Mesenchymal stem cell (in vitro differentiated cells and primary cell): Measurements from ENCODE around the gene WDR1.

Experiments
- DNase-seq: peaks from one replicate; pipeline ENCODE4 v3.0.0-alpha.2; 2013
- H2AFZ ChIP-seq: one replicate; pipeline ENCODE4 v1.6.1; 2013; ENCODE audit warnings: low read depth, mild to moderate bottlenecking, control low read depth, inconsistent platforms, low read length, moderate library complexity
- H2AK5ac ChIP-seq: 2 replicates; pipeline ENCODE4 v1.6.1; 2013; ENCODE audit warnings: low read length, moderate library complexity, mild to moderate bottlenecking, inconsistent platforms; ENCODE audit not compliant: severe bottlenecking
- H2BK120ac ChIP-seq: one replicate; pipeline ENCODE4 v1.6.1; 2013; ENCODE audit warnings: low read depth, mild to moderate bottlenecking, inconsistent platforms, low read length, moderate library complexity
- H2BK12ac ChIP-seq, 2 experiments: one replicate each; pipeline ENCODE4 v1.6.1; 2013; ENCODE audit warnings: inconsistent platforms in 2 of 2, low read length in 2 of 2, mild to moderate bottlenecking in 2 of 2, moderate library complexity in 2 of 2, control low read depth in 1 of 2
- H2BK15ac ChIP-seq: one replicate; pipeline ENCODE4 v1.6.1; 2013; ENCODE audit warnings: mild to moderate bottlenecking, low read depth, inconsistent platforms; ENCODE audit not compliant: poor library complexity, severe bottlenecking
- H2BK5ac ChIP-seq: 2 replicates; pipeline ENCODE4 v1.6.1; 2013; ENCODE audit warnings: low read depth, mild to moderate bottlenecking, low read length, control low read depth, inconsistent platforms; ENCODE audit not compliant: poor library complexity, severe bottlenecking
- H3K14ac ChIP-seq, 2 experiments: one replicate each; pipeline ENCODE4 v1.6.1; 2013; ENCODE audit warnings: inconsistent platforms in 2 of 2, low read length in 2 of 2, control low read depth in 1 of 2, mild to moderate bottlenecking in 1 of 2, moderate library complexity in 1 of 2
- H3K18ac ChIP-seq, 2 experiments: one replicate each; pipeline ENCODE4 v1.6.1; 2013; ENCODE audit warnings: inconsistent platforms in 2 of 2, low read length in 2 of 2, control low read depth in 1 of 2, low read depth in 1 of 2, mild to moderate bottlenecking in 1 of 2
- H3K23ac ChIP-seq, 2 experiments: one replicate each; pipeline ENCODE4 v1.6.1; 2013; ENCODE audit warnings: inconsistent platforms in 2 of 2, low read length in 2 of 2, mild to moderate bottlenecking in 2 of 2, moderate library complexity in 2 of 2, control low read depth in 1 of 2
- H3K27ac ChIP-seq: 2 replicates; pipeline ENCODE4 v1.5.1; 2013; ENCODE audit warnings: mild to moderate bottlenecking, moderate library complexity, low read length, control low read depth, inconsistent platforms; ENCODE audit not compliant: poor library complexity, severe bottlenecking
- H3K27me3 ChIP-seq, 2 experiments: 2 replicates each; pipeline versions ENCODE4 v1.6.1 to v1.7.0; 2013; ENCODE audit warnings: low read length in 2 of 2, mild to moderate bottlenecking in 2 of 2, moderate library complexity in 2 of 2, control low read depth in 1 of 2, inconsistent platforms in 1 of 2; ENCODE audit not compliant: control insufficient read depth in 1 of 2, insufficient read depth in 1 of 2
- H3K36me3 ChIP-seq, 2 experiments: 2 replicates each; pipeline versions ENCODE4 v1.6.1 to v1.7.0; 2013; ENCODE audit warnings: low read length in 2 of 2, control low read depth in 1 of 2, inconsistent platforms in 1 of 2, low read depth in 1 of 2, mild to moderate bottlenecking in 1 of 2; ENCODE audit not compliant: insufficient read depth in 2 of 2, control insufficient read depth in 1 of 2
- H3K4ac ChIP-seq, 2 experiments: one replicate each; pipeline ENCODE4 v1.6.1; 2013; ENCODE audit warnings: inconsistent platforms in 2 of 2, low read length in 2 of 2, mild to moderate bottlenecking in 2 of 2, moderate library complexity in 2 of 2, control low read depth in 1 of 2, low read depth in 1 of 2
- H3K4me1 ChIP-seq: 2 replicates; pipeline ENCODE4 v1.6.1; 2013; ENCODE audit warnings: low read depth, low read length, control low read depth; ENCODE audit not compliant: control insufficient read depth, insufficient read depth
- H3K4me2 ChIP-seq: 2 replicates; pipeline ENCODE4 v1.6.1; 2013; ENCODE audit warnings: low read length, mild to moderate bottlenecking, inconsistent platforms; ENCODE audit not compliant: poor library complexity, severe bottlenecking
- H3K4me3 ChIP-seq, 2 experiments: 2 replicates each; pipeline versions ENCODE4 v1.5.1 to v1.7.0; 2013; ENCODE audit warnings: low read length in 2 of 2, mild to moderate bottlenecking in 2 of 2, control low read depth in 1 of 2, low read depth in 1 of 2; ENCODE audit not compliant: insufficient read depth in 1 of 2
- H3K79me1 ChIP-seq: replicated peaks from 2 replicates; pipeline ENCODE4 v1.6.1; 2013; ENCODE audit warnings: mild to moderate bottlenecking, control low read depth, low read length, inconsistent platforms; ENCODE audit not compliant: poor library complexity, severe bottlenecking
- H3K9ac ChIP-seq: 2 replicates; pipeline ENCODE4 v1.7.0; 2013; ENCODE audit warnings: mild to moderate bottlenecking, low read length, moderate library complexity
- H3K9me3 ChIP-seq: 2 replicates; pipeline ENCODE4 v1.7.0; 2013; ENCODE audit warnings: mild to moderate bottlenecking, low read length; ENCODE audit not compliant: control insufficient read depth
- H4K8ac ChIP-seq: one replicate; pipeline ENCODE4 v1.6.1; 2013; ENCODE audit warnings: inconsistent platforms, mild to moderate bottlenecking, low read length, moderate library complexity
- H4K91ac ChIP-seq: one replicate; pipeline ENCODE4 v1.6.1; 2013; ENCODE audit warnings: mild to moderate bottlenecking, low read length, inconsistent platforms
- WGBS: methylation state at CpG from one replicate; pipeline ENCODE4 v1.1.7; 2013; ENCODE audit warnings: mixed read lengths; 5-methylcytosine and 5-hydroxymethylcytosine counted together

The WDR1 gene

DNA sequence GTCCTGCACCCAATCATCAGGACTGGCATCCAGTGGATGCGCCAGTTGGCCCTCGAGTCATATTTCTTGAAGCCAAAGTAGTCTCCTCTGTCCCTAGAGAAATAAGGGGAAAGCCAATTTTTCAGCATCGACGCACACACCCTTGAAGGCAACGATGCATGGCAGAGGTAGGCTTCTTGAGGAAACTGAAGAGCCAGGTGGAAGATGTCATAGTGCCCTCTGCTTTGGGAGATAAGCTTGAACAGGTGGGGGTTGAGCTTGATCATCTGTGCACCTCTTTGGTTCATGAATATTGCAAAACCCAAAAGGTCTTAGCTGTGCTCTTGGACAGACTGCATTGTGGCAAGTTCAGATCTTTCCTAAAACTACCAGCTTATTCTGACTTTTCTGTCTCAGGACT is 34.6 kb upstream of the WDR1 start:
- H2BK5ac ChIP-seq: no peak overlapping the region
- no peak overlapping the region for H3K18ac ChIP-seq
- H4K8ac ChIP-seq: no peak overlapping the region
- WGBS: 90% methylated on average over 5 of the region's 5 CpGs
- H3K27me3 ChIP-seq: peaks cover 59 to 76% of the 10 kb centered on the region in 2 experiments
- no peak overlapping the region for H4K91ac ChIP-seq
- H3K4ac ChIP-seq: no peak overlapping the region
- H2AFZ ChIP-seq: no peak overlapping the region
- H3K4me1 ChIP-seq: no peaks in the 10 kb centered on the region
- no peak overlapping the region for H3K14ac ChIP-seq
- H2BK12ac ChIP-seq: no peak overlapping the region
- no peak overlapping the region for H3K4me2 ChIP-seq
- no peak overlapping the region for H2AK5ac ChIP-seq
- no peak overlapping the region for H3K27ac ChIP-seq
- no peak overlapping the region for H3K23ac ChIP-seq
- no peak overlapping the region for H2BK15ac ChIP-seq
- no peak overlapping the region for H3K9ac ChIP-seq
- no peak for DNase-seq
- no peaks in the 10 kb centered on the region for H3K9me3 ChIP-seq
- H3K79me1 ChIP-seq: no peaks in the 10 kb centered on the region
- no peak overlapping the region for H3K4me3 ChIP-seq
- H3K36me3 ChIP-seq: no peaks in the 10 kb centered on the region
- H2BK120ac ChIP-seq: no peak overlapping the region

DNA sequence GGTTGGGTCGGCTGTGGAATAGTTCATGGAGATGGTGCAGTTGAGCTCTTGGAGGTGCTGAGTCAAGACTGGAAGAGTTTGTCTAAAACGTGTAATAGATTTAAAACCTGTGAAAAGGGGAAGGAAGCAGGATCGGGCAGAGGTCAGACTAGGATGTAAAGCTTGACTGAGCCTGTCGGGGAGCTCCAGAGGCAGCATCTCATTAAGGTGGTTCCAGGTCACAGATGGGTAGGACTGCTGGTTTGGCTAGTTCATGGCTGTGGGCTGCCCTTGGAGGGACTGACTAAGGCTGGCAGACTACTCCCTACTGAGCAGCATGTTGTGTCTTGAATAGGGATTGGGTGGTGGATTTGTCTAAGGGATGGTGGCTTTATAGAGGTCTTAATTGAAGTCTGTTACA is 28.4 kb upstream of the WDR1 start:
- Histone ChIP-seq H3K9ac (no peak overlapping the region), H3K79me1 (no peaks in the 10 kb centered on the region), H2BK12ac (no peak overlapping the region), H4K8ac (no peak overlapping the region), H3K18ac (no peak overlapping the region), H3K4ac (no peak overlapping the region), H3K4me2 (no peak overlapping the region), H2AFZ (no peak overlapping the region), H3K9me3 (no peaks in the 10 kb centered on the region), H3K23ac (no peak overlapping the region), H2BK5ac (no peak overlapping the region), H3K4me1 (no peaks in the 10 kb centered on the region), H3K14ac (no peak overlapping the region), H2BK120ac (no peak overlapping the region), H3K4me3 (no peak overlapping the region), H2AK5ac (no peak overlapping the region), H3K27me3 (peaks cover 57 to 58% of the 10 kb centered on the region in 2 experiments), H3K36me3 (no peaks in the 10 kb centered on the region), H4K91ac (no peak overlapping the region), H3K27ac (no peak overlapping the region), H2BK15ac (no peak overlapping the region)
- DNase-seq: no peak
- 86% methylated on average over 4 of the region's 4 CpGs for WGBS

DNA sequence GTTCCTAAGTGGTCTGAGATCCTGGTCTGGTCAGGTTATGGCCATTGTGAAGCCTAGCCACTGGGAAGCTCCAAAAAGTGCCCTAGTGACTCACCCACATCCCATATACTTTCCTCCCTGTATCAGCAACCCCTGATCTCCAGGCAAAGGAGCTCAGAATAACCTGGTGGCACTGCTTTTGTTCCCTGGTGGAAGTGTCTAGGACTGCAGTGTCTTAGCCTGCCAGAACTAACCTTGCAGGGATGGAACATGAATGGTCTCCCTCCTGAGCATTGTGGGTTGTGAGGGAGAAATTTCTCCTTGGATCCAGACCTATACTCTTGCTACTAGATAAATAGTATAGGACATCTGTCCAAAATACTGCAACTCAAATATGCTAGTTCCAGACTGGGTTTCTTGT is 27.9 kb upstream of the WDR1 start:
- no peak for DNase-seq
- Histone ChIP-seq H3K27ac (no peak overlapping the region), H2BK120ac (no peak overlapping the region), H3K27me3 (peaks cover 55 to 56% of the 10 kb centered on the region in 2 experiments), H3K4me1 (no peaks in the 10 kb centered on the region), H2BK5ac (no peak overlapping the region), H3K79me1 (no peaks in the 10 kb centered on the region), H3K14ac (no peak overlapping the region), H2BK15ac (no peak overlapping the region), H4K91ac (no peak overlapping the region), H3K9me3 (no peaks in the 10 kb centered on the region), H3K4ac (no peak overlapping the region), H3K18ac (no peak overlapping the region), H2AFZ (no peak overlapping the region), H4K8ac (no peak overlapping the region), H3K4me2 (no peak overlapping the region), H2BK12ac (no peak overlapping the region), H3K9ac (no peak overlapping the region), H2AK5ac (no peak overlapping the region), H3K36me3 (no peaks in the 10 kb centered on the region), H3K23ac (no peak overlapping the region), H3K4me3 (no peak overlapping the region)

GRCh38 chr4:10143171-10143570 is 26.6 kb upstream of the WDR1 start:
- H2BK5ac ChIP-seq: no peak overlapping the region
- no peaks in the 10 kb centered on the region for H3K4me1 ChIP-seq
- H3K36me3 ChIP-seq: no peaks in the 10 kb centered on the region
- H3K4ac ChIP-seq: no peak overlapping the region
- no peak overlapping the region for H2BK15ac ChIP-seq
- no peak overlapping the region for H4K91ac ChIP-seq
- H3K4me3 ChIP-seq: no peak overlapping the region
- no peak overlapping the region for H2BK120ac ChIP-seq
- H2BK12ac ChIP-seq: no peak overlapping the region
- no peak overlapping the region for H3K23ac ChIP-seq
- no peak overlapping the region for H2AK5ac ChIP-seq
- DNase-seq: no peak
- H4K8ac ChIP-seq: no peak overlapping the region
- peaks cover 45 to 62% of the 10 kb centered on the region in 2 experiments for H3K27me3 ChIP-seq
- H2AFZ ChIP-seq: no peak overlapping the region
- no peaks in the 10 kb centered on the region for H3K9me3 ChIP-seq
- H3K27ac ChIP-seq: no peak overlapping the region
- no peak overlapping the region for H3K9ac ChIP-seq
- no peak overlapping the region for H3K18ac ChIP-seq
- no peak overlapping the region for H3K14ac ChIP-seq
- H3K4me2 ChIP-seq: no peak overlapping the region
- no peaks in the 10 kb centered on the region for H3K79me1 ChIP-seq
- 91% methylated on average over 6 of the region's 6 CpGs for WGBS
